IPS-NIHi7 (cell line): ENCODE measurements around the gene PDE7B.

Experiments used
- DNase-seq: peaks from one replicate; pipeline ENCODE4 v3.0.0; 2012; ENCODE audit warnings: mixed read lengths; ENCODE audit errors: extremely low spot score

Gene PDE7B

DNA sequence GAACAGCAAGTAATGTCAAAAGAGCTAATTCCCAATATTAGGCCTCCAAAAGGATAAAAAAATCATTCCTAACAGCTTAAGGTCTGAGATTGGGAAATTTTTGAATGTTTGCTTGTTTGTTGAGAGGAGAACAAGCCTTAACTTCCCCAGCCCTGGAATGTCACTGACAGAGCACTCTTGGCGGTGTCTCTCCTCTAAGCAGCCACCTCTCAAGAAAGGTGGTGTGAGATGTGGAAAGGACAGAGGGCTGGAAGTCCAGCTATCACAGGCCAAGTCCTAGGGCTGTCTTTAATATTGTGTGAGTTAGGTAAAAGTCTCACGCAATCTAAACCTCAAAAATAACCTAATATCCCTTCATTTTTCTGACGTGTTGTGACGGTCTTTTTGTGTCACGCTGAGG is 297.0 kb downstream of the PDE7B start:
- DNase-seq: no peak

DNA sequence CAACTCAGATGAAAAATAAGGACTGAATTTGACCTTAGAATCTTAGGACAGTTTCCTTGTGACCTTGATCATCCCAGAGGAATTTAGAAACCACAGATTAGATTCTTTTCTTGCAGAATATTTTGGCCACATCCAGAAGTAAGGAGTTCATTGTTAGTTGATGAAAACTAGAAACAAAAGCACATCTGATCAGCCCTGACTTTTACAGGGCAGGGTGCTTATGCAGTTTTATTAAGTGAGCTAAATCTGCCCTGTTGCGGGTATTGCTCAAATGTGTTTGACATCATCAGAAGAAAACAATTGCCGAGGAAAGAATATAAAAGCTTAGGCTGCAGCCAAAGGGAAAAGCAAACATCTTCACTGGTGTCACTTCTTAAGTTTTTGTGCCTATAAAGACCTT is 297.8 kb downstream of the PDE7B start:
- DNase-seq: no peak

DNA sequence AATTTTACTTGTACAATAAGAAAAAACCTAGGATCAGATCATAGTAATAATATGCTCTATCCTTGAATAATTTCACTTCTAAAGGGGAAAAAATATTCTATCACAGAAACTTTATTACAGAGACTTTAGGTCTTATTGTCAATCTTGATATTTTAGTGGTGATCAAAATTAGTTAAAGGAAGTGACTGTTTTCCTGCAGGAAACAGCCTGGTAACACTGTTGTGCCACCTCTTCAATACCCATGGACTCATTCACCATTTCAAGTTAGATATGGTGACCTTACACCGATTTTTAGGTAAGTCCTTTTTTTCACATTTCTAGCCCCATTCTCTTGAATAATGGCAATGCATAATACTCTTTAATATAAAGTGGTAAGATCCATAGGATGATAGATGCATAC is 299.5 kb downstream of the PDE7B start:
- DNase-seq: no peak

DNA sequence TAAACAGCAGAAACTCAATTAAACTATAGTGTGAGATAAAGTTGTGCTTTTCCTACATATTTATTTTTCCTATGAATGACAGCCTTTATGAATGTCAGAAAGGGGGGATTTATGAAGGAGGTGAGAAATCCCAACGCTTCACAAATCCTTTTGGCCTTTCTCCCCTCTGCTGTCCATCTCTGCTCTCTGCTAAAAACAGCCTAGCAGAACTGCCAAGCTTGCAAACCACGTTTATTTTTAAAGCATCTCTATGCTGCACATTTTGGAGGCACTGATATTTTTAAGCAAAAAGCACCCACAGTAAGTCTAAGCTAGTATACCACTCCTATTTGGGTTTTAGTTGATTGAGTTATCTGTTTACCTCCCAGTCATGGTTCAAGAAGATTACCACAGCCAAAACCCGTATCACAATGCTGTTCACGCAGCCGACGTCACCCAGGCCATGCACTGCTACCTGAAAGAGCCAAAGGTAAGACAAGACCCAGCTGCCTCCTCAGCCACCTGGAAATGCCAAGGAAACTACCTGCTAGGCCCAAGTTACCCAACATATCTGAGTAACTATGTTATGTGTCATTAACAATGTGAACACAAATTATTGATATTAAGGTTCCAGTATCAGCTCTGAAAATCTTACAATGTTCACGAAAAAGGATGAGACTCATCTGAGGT is 302.3 kb downstream of the PDE7B start:
- no peak for DNase-seq

DNA sequence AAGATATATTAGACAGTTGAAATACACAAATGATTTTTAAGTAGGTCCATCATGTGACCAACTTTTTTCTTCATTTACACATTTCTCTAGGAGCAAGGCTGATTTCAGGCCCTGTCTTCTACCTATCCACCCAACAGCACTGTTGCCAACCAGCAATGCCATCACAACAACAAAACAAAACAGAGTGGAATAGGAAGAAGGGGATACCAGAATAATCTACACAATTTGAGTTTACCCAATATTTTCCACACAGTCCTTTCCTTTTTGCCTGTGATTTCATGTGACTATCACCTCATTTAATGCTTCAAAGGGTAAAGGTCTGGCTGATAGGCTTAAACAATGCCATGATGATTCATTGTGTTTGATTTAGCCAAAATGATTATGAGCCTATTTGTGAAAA is 303.7 kb downstream of the PDE7B start:
- DNase-seq: no peak

DNA sequence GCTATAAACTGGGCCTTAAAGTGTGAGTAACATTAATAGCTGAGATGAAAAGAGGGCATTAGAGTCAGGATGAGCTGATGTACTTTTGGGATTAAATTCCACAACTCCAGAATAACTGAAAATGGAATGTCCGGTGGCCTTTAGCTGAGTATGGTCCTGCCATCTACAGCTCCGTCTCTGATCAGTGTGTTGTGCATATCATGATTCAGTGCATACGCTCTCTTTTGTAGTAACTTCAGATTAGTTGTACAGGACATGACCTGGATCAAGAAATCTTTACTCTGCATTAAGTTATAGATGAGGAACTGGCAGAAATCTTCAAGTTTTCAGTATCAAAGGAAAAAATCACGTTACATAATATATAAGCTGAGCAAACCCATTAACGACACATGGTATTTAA is 306.2 kb downstream of the PDE7B start:
- no peak for DNase-seq

DNA sequence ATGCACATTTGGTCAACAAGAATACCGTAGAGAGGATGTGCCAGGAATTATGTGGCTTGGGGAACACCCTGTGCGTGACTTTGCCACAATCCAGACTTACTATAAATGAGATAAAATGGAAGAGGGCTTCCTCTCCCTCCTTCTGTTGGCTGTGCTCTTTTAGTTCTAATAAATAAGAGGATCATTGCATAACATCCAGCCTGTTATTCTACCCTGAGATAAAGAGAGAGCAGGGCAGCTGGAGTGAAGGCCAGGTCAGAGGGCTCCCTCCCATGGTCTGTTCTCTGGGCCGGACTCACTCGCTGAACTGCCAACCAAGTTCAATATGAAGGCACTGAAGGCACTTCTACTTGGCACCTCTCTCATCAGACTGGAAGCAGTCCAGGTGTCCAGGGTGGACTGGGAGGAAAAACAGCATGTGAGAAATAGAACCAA is 306.9 kb downstream of the PDE7B start:
- no peak for DNase-seq

DNA sequence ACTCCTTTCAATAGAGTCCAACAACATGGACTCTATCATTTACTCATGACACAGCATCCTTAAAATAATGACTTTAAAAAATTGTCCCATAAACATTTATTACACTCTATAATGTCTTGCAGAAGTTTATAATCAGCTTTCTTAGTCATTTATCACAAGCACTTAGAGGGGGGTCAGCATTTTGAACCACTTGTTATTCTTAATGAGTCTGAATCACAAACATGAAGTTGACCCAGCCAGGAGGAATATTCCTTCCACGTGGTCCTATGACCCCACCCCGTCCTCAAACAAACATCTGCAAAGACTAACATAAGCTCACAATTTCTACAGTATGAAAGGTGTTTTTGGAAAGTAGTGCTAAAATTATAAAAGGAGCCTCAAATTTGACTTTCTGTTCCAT is 307.5 kb downstream of the PDE7B start:
- no peak for DNase-seq

DNA sequence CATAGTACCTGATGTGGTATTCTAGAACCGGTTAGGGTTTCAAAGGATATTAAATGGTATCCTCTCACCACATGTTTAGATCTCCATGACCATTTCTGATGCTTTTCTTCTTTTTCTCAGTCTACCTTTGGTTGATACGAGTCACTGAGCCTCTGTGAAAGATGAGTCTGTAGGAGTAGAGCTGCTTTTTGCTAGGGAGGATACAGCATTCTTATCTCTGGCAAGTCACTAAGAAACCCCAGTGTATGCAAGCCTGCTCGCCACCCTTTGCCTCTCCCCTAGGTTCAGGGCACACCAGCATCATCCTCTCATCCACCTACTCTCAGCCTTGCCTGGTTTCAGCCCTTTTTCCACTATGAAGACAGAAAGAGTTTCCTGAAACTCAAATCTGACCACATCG is 308.7 kb downstream of the PDE7B start:
- no peak for DNase-seq

DNA sequence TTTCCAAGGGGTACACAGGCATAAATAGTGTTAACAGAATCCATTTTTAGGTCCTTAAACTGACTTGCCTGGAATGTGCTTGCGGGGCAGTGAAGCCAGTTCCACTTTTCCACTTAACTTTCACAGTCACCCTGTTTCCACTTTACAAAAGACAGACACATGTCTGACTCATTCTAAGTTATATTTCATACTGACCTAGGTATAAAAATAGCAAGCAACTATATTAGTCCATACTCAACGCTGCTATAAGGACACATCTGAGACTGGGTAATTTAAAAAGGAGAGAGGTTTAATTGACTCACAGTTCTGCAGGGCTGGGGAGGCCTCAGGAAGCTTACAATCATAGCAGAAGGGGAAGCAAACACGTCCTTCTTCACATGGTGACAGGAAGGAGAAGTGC is 310.4 kb downstream of the PDE7B start:
- no peak for DNase-seq

DNA sequence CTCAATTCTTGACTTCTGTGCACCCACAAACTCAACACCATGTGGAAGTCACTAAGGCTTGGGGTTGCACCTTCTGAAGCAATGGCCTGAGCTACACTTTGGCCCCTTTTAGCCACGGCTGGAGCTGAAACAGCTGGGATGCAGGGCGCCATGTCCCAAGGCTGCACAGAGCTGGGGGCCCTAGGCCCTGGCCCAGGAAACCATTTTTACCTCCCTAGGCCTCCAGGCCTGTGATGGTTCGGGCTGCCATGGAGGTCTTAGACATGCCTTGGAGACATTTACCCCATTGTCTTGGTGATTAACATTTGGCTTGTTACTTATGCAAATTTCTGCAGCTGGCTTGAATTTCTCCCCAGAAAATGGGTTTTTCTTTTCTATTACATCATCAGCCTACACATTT is 311.8 kb downstream of the PDE7B start:
- no peak for DNase-seq

DNA sequence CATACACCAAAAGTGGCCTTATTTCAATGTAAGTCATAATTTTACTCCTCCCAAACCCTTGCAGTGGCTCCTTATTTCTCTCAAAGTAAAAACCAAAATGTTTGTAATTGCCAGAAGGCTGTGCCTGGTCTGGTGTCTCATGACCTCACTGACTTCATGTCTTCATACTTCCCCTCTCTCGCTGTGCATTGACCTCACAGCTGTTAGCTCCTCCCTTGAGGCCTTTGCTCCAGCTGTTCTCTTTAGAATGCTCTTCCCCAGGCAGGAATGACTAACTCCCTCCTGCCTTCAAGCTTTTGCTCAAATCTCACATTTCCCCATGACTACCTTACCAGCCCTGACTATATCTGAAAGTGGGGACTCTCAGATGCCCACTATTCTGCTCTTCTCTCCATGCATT is 315.3 kb downstream of the PDE7B start:
- no peak for DNase-seq

DNA sequence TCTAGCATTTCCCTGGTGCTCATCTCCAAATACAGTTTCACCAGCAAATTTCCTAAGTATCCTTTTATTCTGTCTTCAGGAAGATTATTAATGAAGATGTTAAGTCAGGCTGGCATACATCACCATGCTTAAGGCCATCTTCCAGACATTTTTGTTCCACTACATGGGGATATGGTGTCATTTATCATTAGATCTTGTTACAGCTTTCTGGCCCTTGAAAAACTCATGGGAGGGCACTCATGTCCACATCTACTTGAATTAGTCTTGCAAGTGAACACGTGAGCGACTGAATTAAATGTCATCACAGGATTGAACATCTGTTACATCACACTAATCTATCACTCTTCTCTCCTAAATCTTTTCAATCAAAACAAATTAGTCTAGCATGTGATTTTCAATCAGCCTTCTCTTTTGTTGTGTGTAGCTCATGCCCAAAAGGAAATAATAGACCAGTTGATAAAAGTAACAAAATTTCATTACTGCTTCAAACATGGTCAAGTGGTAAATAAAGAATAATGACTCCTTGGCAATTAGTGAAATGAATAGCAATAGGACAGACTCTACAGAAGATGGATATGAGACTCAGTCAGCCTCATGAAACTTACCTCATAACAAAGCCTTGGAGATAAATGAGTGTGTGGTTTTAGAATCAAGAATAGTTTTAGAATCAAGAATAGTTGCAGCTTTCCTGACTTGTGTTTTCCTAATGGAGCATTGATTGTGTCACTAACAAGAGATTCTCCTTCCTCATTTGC is 318.1 kb downstream of the PDE7B start:
- no peak for DNase-seq

DNA sequence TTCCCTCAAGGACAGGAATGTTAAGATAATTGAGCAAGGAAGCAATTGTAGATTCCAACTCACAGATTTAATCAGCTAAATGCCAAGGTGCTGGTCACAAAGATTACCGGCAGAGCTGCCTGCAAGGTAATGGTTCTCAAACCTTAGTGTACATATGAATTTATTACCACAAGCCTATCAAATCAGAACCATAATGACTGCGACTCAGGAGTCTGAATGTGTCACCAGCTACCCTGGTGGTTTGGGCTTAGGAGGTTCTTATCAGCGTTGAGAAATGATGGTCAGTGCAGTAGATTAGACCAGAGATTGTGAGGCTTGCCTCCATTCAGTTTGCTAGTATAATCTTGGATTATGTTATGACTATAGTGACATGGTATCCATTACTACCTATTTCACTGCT is 319.7 kb downstream of the PDE7B start:
- DNase-seq: no peak

DNA sequence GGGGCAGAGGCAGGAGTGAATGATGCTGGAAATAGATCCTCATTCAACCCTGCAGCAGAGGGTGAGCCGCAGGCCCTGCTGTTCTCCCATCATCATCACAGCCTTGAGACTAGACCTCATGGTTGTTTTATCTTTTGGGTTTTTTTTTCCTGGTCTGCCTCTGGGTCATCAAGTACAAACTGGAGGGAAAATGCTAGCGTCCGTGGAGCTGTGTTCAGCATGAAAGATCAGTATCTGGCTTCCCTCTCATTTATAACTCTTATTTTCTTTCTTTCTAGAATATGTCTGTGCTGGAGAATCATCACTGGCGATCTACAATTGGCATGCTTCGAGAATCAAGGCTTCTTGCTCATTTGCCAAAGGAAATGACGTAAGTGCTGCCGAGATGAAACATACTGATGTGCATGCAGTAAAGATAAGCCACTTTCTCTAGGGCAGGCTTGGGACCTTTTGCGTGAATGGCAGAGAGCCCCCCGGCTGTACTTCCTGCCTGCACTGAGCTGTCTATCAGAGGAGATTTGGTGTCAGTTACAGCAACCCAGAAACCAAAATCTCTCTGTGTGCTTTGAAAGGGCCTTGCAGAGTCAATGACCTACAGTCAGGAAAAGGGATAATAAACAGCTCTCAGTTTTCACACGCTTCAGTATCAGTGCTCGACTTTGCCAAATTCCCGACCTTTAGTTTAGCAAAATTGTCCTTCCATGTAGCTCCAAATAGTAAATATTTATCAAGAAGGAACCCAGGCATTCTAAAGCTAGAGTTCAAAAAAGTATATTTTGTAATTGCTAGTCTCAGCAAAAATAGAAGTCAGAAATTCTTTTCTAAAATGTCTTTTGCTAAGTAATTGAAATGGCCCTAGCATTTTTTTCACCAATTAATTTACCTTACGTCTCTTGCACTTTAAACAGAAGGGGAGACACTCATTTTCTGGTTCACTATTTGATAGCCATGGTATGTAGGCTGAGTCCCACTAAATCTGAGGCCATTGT is 322.3 kb downstream of the PDE7B start:
- DNase-seq: no peak

DNA sequence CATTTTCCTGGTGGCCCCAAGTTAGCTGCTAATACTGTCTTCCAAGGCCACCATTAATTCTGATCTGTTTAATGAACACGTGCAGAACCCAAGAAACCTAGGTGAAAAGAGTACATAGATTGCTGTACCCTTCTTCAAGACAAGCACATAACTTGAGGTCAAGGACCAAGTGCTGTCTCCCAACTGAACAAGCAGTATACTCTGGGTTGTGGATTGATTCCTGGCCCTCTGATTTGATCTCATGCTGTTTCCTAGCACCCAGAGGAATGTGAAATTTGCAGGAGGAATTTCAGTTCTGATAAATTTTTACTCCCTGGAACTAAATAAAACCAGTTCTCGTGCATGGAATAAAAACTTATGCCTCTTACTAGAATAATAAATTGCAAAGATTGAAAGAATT is 323.0 kb downstream of the PDE7B start:
- DNase-seq: no peak

DNA sequence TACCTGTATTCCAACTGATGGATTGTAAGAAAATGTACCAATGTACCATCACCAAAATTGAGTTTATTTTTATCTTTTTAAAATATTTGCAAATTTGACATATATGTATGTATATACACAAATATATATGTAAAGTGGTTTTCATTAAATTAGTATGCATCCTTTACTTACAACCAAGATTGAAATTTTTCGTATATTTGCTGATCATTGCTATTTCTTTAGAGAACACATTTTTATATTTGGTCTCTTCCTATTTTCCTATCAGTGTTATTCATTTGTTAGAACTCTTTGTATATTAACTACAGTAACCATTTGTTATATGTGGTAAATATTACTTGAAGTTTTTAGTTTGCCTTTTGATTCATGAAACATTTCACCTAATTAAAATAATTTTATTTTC is 324.4 kb downstream of the PDE7B start:
- DNase-seq: no peak

DNA sequence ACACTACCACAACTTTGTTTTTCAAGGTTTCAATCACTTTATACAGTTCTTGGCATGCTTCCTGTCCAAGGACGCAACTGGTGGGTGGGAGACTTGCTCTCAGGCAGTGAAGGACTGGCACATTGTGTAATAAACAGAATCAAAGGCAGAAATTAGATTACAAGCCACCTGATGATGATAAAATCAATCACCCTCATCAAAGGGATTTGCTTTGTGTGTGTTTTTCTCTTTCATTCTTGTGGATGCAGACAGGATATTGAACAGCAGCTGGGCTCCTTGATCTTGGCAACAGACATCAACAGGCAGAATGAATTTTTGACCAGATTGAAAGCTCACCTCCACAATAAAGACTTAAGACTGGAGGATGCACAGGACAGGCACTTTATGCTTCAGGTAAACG is 327.2 kb downstream of the PDE7B start:
- no peak for DNase-seq

DNA sequence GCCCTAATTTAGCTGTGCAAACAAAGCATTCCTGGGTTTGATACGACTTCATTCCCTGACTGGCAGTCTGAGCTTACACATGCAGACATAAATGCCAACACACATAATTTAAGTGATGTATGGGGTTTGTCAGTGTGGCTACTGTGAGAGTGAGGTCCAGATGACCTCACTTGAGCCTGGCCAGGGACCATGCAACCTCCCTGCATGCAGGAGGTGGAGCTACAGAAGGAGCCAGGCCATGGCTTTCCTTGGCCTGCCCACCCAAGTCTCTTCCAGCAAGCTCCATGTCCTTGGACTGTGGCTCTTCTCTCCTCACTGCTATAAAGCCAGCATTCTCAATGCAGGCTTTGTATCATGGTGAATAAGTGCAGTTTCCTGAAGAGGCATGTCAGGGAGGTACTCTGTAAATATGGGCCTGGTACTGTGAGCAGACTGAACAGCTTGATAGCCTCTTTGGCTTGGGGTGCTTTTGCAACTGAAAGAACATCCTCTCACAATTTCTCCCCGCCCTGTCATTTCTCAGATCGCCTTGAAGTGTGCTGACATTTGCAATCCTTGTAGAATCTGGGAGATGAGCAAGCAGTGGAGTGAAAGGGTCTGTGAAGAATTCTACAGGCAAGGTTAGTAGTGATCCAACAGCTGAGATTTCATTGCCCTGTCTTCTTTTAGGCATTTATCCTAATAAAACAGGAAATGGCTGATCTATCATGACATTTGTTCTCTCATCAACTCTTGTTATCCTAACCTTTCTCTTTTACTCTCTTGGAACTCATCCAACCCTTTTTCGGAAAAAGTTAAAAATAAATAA is 329.4 kb downstream of the PDE7B start:
- DNase-seq: no peak

DNA sequence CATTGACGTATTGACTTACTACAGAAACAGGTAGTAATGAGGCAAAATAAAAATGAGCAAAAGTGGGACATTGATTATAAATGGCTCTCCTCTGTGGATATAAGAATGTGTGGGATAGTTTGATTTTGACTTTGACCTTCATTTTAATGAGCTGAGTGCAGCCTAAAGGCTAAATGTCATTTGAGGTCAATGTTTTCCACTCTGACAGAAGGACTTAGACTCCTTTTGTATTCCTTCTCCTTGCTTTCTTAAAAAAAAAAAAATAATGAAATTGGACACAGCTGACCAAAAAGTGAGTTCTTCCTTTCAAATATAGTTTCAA is 330.0 kb downstream of the PDE7B start:
- DNase-seq: no peak

DNA sequence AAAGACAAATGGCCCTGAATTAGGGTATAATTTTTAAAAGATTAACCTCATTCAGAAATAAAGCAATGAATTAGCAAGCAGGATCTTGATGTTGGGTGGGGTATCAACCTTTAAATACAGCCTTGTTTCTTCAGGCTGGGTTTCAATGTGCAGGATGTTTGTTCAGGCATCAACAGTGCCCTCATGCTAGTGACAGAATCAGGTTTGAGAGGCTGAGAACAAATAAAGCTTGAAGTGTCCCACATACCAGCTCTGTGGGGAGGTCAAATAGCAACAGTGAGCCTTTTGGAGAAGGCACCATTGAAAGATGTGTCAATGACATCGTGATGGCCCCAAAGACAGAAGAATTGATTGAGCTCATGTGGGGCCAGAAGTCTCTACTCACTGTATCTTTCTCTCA is 330.4 kb downstream of the PDE7B start:
- DNase-seq: no peak

DNA sequence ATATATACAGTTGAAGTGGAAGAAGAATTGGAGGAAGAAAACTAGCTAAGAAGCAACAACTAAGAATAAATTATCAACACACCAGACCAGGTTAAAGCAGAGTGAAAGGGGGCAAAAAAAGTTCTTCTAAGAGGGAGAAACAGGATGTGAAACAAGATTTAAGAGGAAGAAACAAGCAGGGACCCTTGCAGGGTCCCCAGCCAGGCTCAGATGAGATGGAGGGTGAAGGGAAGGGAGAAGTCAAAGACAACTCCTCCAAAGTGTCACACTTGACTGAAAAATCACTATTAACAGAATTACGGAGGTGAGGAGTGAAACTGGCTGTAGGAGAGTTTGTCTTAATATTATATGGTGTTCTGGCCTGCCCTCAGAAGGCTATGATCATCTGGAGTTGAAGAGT is 333.2 kb downstream of the PDE7B start:
- DNase-seq: no peak
